IMR-90 (cell line): Measurements from ENCODE around the gene ANTXRL.
"Not testable (repeated sequence)": the region's sequence is repeated elsewhere in the genome, so short reads cannot be mapped to it uniquely, and the experiment has no call there.

ENCODE experiments used
- BHLHE40 ChIP-seq: fragments of 150-350 bp; IDR thresholded peaks from 2 replicates; pipeline ENCODE4 v1.6.1; 2016; ENCODE audit warnings: mild to moderate bottlenecking, low read depth, low read length
- CEBPB ChIP-seq: IDR thresholded peaks from 2 replicates; pipeline ENCODE4 v1.6.1; 2012; ENCODE audit warnings: low read depth, low read length, improper control_type of control experiment
- CHD1 ChIP-seq: IDR thresholded peaks from 2 replicates; pipeline ENCODE4 v1.6.1; 2012; ENCODE audit warnings: low read depth, low read length, improper control_type of control experiment
- MAZ ChIP-seq: IDR thresholded peaks from 2 replicates; pipeline ENCODE4 v1.6.1; 2012; ENCODE audit warnings: low read depth, mild to moderate bottlenecking, low read length, improper control_type of control experiment, moderate library complexity, borderline replicate concordance
- POLR2A ChIP-seq: IDR thresholded peaks from 2 replicates; pipeline ENCODE4 v1.6.1; 2012; ENCODE audit warnings: mild to moderate bottlenecking, low read depth, low read length
- RAD21 ChIP-seq: IDR thresholded peaks from 2 replicates; pipeline ENCODE4 v1.6.1; 2012; ENCODE audit warnings: low read length, improper control_type of control experiment
- SMC3 ChIP-seq: fragments of 150-350 bp; IDR thresholded peaks from 2 replicates; pipeline ENCODE4 v1.6.1; 2016; ENCODE audit warnings: low read depth, mild to moderate bottlenecking, antibody characterized with exemption, low read length, moderate library complexity
- TF ChIP-seq, protein P1 (sequence below): conservative IDR thresholded peaks from 2 replicates; pipeline ENCODE4 v1.5.1; 2012; ENCODE audit warnings: mild to moderate bottlenecking, low read depth, low read length, improper control_type of control experiment
- TF ChIP-seq, protein P2 (sequence below): fragments of 150-350 bp; IDR thresholded peaks from 2 replicates; pipeline ENCODE4 v1.6.1; 2016; ENCODE audit warnings: low read depth, mild to moderate bottlenecking, low read length, moderate library complexity, borderline replicate concordance
- TF ChIP-seq, protein P3 (sequence below): fragments of 150-350 bp; IDR thresholded peaks from 2 replicates; pipeline ENCODE4 v1.6.1; 2017; ENCODE audit warnings: mild to moderate bottlenecking, antibody characterized with exemption, low read length, low read depth

DNA sequence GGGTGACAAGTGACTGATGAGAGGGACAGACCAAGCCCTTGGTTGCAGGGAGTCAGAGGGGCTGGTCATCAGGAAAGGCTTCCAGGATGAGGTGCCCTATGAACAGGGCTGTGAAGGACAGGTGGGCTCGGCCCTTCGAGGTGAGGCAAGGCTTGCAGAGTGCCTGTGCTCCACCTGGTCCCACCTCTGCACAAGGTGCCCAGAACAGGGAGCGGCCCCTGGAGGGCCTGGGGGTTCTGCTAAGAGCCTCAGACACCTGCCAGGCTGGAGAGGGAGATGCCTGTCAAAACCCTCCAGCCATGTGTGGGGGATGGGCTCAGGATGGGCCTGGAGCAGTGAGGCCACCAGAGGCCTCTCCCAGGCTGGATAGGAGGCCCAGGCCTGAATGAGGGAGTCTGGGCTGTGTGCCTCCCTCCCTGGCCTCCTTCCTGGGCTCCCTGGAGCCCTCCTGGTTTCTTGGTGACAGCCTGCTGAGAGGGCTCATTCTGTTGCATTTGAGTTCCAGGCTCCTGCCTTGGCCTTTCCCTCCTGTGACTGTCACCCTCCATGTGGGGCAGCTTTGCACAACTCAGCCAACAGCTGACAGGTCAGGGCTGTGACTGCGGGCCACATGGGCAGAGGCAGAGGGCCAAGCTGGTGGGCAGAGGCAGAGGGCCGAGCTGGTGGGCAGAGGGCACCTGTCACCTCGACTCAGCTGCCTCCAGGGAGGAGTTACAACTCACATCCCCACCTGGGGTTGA lies 21.1 kb upstream of the ANTXRL start:
- TF ChIP-seq, protein P1, sequence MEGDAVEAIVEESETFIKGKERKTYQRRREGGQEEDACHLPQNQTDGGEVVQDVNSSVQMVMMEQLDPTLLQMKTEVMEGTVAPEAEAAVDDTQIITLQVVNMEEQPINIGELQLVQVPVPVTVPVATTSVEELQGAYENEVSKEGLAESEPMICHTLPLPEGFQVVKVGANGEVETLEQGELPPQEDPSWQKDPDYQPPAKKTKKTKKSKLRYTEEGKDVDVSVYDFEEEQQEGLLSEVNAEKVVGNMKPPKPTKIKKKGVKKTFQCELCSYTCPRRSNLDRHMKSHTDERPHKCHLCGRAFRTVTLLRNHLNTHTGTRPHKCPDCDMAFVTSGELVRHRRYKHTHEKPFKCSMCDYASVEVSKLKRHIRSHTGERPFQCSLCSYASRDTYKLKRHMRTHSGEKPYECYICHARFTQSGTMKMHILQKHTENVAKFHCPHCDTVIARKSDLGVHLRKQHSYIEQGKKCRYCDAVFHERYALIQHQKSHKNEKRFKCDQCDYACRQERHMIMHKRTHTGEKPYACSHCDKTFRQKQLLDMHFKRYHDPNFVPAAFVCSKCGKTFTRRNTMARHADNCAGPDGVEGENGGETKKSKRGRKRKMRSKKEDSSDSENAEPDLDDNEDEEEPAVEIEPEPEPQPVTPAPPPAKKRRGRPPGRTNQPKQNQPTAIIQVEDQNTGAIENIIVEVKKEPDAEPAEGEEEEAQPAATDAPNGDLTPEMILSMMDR, result not testable (repeated sequence)
- TF ChIP-seq POLR2A, BHLHE40, CHD1, RAD21, CEBPB, MAZ, SMC3: not testable (repeated sequence)
- TF ChIP-seq, protein P2, sequence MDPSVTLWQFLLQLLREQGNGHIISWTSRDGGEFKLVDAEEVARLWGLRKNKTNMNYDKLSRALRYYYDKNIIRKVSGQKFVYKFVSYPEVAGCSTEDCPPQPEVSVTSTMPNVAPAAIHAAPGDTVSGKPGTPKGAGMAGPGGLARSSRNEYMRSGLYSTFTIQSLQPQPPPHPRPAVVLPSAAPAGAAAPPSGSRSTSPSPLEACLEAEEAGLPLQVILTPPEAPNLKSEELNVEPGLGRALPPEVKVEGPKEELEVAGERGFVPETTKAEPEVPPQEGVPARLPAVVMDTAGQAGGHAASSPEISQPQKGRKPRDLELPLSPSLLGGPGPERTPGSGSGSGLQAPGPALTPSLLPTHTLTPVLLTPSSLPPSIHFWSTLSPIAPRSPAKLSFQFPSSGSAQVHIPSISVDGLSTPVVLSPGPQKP, result not testable (repeated sequence)
- TF ChIP-seq, protein P3, sequence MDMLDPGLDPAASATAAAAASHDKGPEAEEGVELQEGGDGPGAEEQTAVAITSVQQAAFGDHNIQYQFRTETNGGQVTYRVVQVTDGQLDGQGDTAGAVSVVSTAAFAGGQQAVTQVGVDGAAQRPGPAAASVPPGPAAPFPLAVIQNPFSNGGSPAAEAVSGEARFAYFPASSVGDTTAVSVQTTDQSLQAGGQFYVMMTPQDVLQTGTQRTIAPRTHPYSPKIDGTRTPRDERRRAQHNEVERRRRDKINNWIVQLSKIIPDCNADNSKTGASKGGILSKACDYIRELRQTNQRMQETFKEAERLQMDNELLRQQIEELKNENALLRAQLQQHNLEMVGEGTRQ, result not testable (repeated sequence)
